PFSK-1 (cell line): Measurements from ENCODE around the gene ITGA7.

ENCODE experiments used
- FOXP2 ChIP-seq: optimal IDR thresholded peaks from 2 replicates; pipeline ENCODE3; 2011; ENCODE audit warnings: borderline replicate concordance, control low read depth, inconsistent platforms; ENCODE audit not compliant: insufficient read depth; ENCODE audit errors: extremely low read length, extremely low read depth
- POLR2AphosphoS5 ChIP-seq: IDR thresholded peaks from 2 replicates; pipeline ENCODE4 v1.6.1; 2012; ENCODE audit warnings: low read depth, mild to moderate bottlenecking, control low read depth, low read length, moderate library complexity
- SIN3A ChIP-seq: IDR thresholded peaks from 2 replicates; pipeline ENCODE4 v1.6.1; 2012; ENCODE audit warnings: mild to moderate bottlenecking, low read length, moderate library complexity, borderline replicate concordance; ENCODE audit not compliant: insufficient read depth
- TAF1 ChIP-seq: IDR thresholded peaks from 2 replicates; pipeline ENCODE4 v1.6.1; 2012; ENCODE audit warnings: low read length, control low read depth, borderline replicate concordance; ENCODE audit not compliant: insufficient read depth
- TF ChIP-seq, protein P1 (sequence below), 2 experiments: IDR thresholded peaks; 2 replicates each; pipeline versions ENCODE4 v1.6.1 to v1.8.0; 2011 to 2012; ENCODE audit warnings: low read depth in 2 of 2, low read length in 2 of 2, control low read depth in 1 of 2, inconsistent platforms in 1 of 2, mild to moderate bottlenecking in 1 of 2, moderate library complexity in 1 of 2; ENCODE audit not compliant: insufficient read depth in 1 of 2

The ITGA7 gene

DNA sequence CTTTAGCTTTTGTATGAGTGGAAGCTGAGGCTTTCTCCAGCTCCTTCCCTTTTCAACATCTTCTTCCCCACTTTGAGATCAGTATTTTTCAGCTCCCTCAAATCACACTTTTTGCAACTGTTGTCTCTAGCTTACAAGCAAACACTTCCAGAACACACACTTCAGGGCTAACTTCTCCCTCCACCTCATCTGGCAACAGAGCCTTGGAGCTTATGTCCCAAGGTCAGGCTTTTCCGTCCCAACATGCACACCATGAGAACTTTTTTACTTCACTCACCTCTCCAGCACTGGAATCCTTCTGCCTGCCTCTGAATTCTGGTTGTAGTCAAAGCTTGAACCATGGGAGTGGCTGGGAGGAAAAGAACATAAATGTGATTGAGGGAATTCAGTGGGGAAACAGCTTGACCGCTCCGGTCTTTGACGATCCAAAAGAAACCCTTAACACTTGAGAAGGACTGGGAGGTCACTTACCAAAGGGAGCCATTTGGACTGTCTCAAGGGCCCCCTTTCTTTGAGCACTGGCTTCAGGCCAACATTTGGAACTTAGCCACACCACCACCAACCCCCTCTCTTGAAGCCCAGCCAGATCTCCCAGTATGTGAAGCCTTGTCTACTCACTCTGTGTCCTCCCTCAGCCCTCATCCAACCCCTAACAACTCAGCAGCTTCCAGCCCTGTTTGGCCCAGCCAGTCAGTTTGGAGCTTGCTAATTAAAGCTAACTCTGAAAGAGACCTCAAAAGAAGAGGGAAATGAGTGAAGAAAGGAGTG lies 4.3 kb upstream of the ITGA7 start:
- TF ChIP-seq, protein P1, sequence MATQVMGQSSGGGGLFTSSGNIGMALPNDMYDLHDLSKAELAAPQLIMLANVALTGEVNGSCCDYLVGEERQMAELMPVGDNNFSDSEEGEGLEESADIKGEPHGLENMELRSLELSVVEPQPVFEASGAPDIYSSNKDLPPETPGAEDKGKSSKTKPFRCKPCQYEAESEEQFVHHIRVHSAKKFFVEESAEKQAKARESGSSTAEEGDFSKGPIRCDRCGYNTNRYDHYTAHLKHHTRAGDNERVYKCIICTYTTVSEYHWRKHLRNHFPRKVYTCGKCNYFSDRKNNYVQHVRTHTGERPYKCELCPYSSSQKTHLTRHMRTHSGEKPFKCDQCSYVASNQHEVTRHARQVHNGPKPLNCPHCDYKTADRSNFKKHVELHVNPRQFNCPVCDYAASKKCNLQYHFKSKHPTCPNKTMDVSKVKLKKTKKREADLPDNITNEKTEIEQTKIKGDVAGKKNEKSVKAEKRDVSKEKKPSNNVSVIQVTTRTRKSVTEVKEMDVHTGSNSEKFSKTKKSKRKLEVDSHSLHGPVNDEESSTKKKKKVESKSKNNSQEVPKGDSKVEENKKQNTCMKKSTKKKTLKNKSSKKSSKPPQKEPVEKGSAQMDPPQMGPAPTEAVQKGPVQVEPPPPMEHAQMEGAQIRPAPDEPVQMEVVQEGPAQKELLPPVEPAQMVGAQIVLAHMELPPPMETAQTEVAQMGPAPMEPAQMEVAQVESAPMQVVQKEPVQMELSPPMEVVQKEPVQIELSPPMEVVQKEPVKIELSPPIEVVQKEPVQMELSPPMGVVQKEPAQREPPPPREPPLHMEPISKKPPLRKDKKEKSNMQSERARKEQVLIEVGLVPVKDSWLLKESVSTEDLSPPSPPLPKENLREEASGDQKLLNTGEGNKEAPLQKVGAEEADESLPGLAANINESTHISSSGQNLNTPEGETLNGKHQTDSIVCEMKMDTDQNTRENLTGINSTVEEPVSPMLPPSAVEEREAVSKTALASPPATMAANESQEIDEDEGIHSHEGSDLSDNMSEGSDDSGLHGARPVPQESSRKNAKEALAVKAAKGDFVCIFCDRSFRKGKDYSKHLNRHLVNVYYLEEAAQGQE (IDR thresholded peaks at IDR 0.05; ENCODE audit: insufficient read depth in 1 of 2, low read depth in 2 of 2, low read length in 2 of 2): no peak
- no peak for TF ChIP-seq POLR2AphosphoS5
- no peak for TF ChIP-seq FOXP2
- no peak for TF ChIP-seq SIN3A
- no peak for TF ChIP-seq TAF1

DNA sequence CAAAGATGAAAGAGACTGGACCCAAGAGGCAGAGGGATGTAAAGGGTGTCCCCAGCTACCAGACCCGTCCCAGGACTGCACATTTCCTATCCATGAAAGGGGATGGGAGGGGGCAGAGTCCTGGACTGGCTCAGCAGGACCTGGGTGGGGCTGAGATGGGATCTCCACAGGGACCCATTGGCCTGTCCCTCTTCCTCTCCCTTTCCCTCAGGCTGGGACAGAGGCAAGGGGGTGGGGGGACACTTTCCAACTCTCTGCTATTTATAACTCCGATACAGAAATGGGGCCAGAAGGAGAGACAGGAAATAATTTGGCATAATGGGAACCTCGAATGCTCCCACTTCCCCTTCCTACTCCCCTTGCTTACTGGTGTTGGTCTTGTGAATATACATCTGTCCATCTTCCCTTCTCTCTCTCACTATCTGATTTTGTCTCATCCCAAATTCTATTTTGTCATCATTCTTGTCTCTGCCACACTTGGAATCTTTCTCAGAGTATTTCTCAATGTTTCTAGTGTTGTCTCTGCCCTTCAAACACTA lies 1.1 kb upstream of the ITGA7 start:
- TF ChIP-seq POLR2AphosphoS5: no peak
- TF ChIP-seq, protein P1 (IDR thresholded peaks at IDR 0.05; ENCODE audit: insufficient read depth in 1 of 2, low read depth in 2 of 2, low read length in 2 of 2): no peak
- TF ChIP-seq FOXP2: no peak
- no peak for TF ChIP-seq TAF1
- TF ChIP-seq SIN3A: no peak

DNA sequence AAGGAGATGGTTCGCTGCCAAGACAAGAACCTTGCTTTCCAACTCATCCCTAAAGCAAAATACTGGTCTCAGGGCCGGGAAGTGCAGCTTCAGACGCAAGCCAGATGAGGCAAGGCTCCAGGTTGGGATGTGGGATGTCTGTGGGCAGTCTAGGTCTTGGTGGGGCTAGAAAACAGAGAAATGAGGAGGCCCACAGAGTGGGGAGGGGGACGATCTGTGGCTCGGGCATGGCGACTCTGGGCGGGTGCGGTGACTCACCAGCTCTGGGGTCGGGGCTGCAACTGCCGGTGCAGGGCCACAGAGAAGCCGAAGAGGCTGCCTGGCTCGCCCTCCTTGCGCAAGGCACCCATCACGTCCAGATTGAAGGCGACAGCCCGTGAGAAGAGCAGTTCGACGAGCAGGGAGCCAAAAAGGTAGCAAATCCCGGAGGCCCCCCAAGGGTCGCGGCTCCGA lies 459 bp downstream of the ITGA7 start:
- TF ChIP-seq POLR2AphosphoS5: no peak
- TF ChIP-seq, protein P1 (IDR thresholded peaks at IDR 0.05; ENCODE audit: insufficient read depth in 1 of 2, low read depth in 2 of 2, low read length in 2 of 2): no peak
- TF ChIP-seq TAF1: no peak
- no peak for TF ChIP-seq SIN3A
- no peak for TF ChIP-seq FOXP2

- TF ChIP-seq POLR2AphosphoS5 (no peak), FOXP2 (no peak), TAF1 (no peak), SIN3A (no peak)
- TF ChIP-seq, protein P1 (IDR thresholded peaks at IDR 0.05; ENCODE audit: insufficient read depth in 1 of 2, low read depth in 2 of 2, low read length in 2 of 2): no peak
Measured at GRCh38 chr12:55706568-55707218, 1.0 kb downstream of the ITGA7 start.
